A549 treated with CpdA at 1 μM for 4 hours (cell line): ENCODE results near the gene TXNDC17. TPM values are rescaled to one million over a fixed set of nuclear protein-coding genes. Genes with fewer than 3 reads are reported as not detected.

Source experiments
- total RNA-seq: library from RNA; stranded (reverse); fragments of 200-300 nt; extraction: Qiagen RNA extraction; gene quantifications from 5 replicates; pipeline ENCODE4 v1.2.3, GENCODE V29; 2022; ENCODE audit warnings: low read depth

Gene TXNDC17
- 401 to 482 TPM (median 422 TPM) in 5 replicates for total RNA-seq

GRCh38 chr17:6640536-6641246, at the start of gene TXNDC17, which contains the start of gene KIAA0753:
Gene TXNDC17, plus strand, starts transcription at chr17:6641060. Its CDS starts 23 bp downstream, at chr17:6641083.
Gene KIAA0753, minus strand, starts transcription at chr17:6640711. Its CDS starts 5,608 bp downstream, at chr17:6635103.

GRCh38 chr17:6651354-6651918, 10.6 kb downstream of the TXNDC17 start, which contains the start of the genes C17orf100 and MED31:
Gene C17orf100, plus strand, starts transcription at chr17:6651762. Its CDS starts 152 bp downstream, at chr17:6651914.
Gene MED31, minus strand, starts transcription at chr17:6651605. Its CDS starts 77 bp downstream, at chr17:6651528.

Other genes starting within 250 kb of the TXNDC17 start
- gene AIPL1, start 205.9 kb upstream of the TXNDC17 start, total RNA-seq: not detected in 5 replicates
- 43.4 to 49.9 TPM (median 45.9 TPM) in 5 replicates for gene PIMREG, start 196.6 kb upstream of the TXNDC17 start, total RNA-seq
- gene PITPNM3, start 84.5 kb upstream of the TXNDC17 start, total RNA-seq: 1.7 to 2.4 TPM (median 1.9 TPM) in 5 replicates
- gene KIAA0753, start 349 bp upstream of the TXNDC17 start, total RNA-seq: 16.8 to 24.3 TPM (median 18.3 TPM) in 5 replicates
- 21.8 to 41.4 TPM (median 33.2 TPM) in 5 replicates for gene MED31, start 10.5 kb downstream of the TXNDC17 start, total RNA-seq
- 2.3 to 3.1 TPM (median 2.9 TPM) in 5 replicates for gene C17orf100, start 10.7 kb downstream of the TXNDC17 start, total RNA-seq
- 0.13 to 0.62 TPM (median 0.15 TPM) in 5 replicates for gene SLC13A5, start 72.3 kb downstream of the TXNDC17 start, total RNA-seq
- gene XAF1, start 115.0 kb downstream of the TXNDC17 start, total RNA-seq: 0.01 to 0.05 TPM in 2 of 5 replicates, not detected in the others
- not detected in 5 replicates for gene FBXO39, start 135.2 kb downstream of the TXNDC17 start, total RNA-seq
- gene TEKT1, start 190.7 kb downstream of the TXNDC17 start, total RNA-seq: 0.07 to 0.08 TPM in 2 of 5 replicates, not detected in the others